Ovary (tissue), 3 donors: ENCODE results near the gene OSBPL5.

ENCODE experiments used
- CTCF ChIP-seq, 3 donors: fragments of 450-650 bp in 2 of 3; fragments of 200-600 bp in 1 of 3; IDR thresholded peaks; one replicate each; pipeline versions ENCODE4 v1.5.1 to v1.8.0; 2016 to 2022; ENCODE audit warnings: antibody characterized with exemption in 3 of 3, mild to moderate bottlenecking in 1 of 3
- EP300 ChIP-seq: sonication (generic); formaldehyde crosslinking; IDR thresholded peaks from one replicate; pipeline ENCODE4 v1.6.1; 2017; ENCODE audit warnings: antibody characterized with exemption
- POLR2A ChIP-seq: fragments of 450-650 bp; IDR thresholded peaks from one replicate; pipeline ENCODE4 v1.6.1; 2017; ENCODE audit warnings: antibody characterized with exemption, mild to moderate bottlenecking, moderate library complexity
- donor health status: DM: no; HTN: no; CAD: no.

DNA sequence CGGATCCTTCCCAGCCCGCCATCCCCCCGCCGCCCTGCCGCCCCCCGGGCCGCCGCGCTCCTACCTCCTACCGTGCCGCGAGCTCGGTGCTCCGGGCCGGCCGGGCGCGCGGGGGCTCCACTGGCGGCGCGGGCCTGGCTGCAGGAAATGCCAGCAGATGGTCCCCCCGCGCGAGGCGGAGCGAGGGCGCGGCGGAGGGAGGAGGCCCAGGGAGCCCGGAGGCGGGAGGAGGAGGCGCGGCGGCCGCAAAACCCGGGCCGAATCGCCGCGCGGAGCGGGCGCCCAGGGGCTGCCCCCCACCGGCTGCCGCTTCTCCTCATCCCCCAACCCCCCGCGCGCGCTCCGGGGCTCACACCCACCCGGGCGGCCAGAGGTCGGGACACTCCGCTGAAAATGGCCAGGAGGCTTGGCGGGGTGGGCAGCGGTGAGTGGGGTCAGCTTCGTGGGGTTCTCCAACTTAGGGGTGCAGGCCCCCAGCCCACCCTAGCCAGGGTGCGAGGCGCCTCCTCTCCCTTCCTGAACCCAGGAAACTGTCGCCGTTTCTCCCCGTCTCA, at the start of gene OSBPL5:
- TF ChIP-seq CTCF (IDR thresholded peaks at IDR 0.05) (no peak), POLR2A (peak; percentile 41), EP300 (no peak)
